Heart left ventricle (tissue), 16 donors: Measurements from ENCODE around the gene P2RY12. TPM values are rescaled to one million over a fixed set of nuclear protein-coding genes. Genes with fewer than 3 reads are reported as not detected.

Source experiments
- ATAC-seq, 4 donors: fragments of 200-7000 bp; cut with Tn5 transposase; one replicate each; pipeline ENCODE4 v1.9.1; 2020 to 2022; ENCODE audit warnings: moderate library complexity in 4 of 4, mild to moderate bottlenecking in 3 of 4, moderate number of reproducible peaks in 1 of 4
- DNase-seq, 5 donors: peaks; one replicate each; pipeline ENCODE4 v3.0.0-alpha.2; 2020
- H3K27ac ChIP-seq, 12 donors: fragments of 200-600 bp; sonication (generic) in 4 of 12; one replicate each; pipeline versions ENCODE4 v1.5.0 to v1.8.0; 2016 to 2022; ENCODE audit warnings: mild to moderate bottlenecking in 2 of 12
- H3K27me3 ChIP-seq, 9 donors: fragments of 200-600 bp; sonication (generic) in 2 of 9; one replicate each; pipeline versions ENCODE4 v1.5.1 to v1.8.0; 2016 to 2022; ENCODE audit warnings: mild to moderate bottlenecking in 3 of 9
- H3K36me3 ChIP-seq, 9 donors: fragments of 200-600 bp; sonication (generic) in 2 of 9; one replicate each; pipeline versions ENCODE4 v1.5.0 to v1.8.0; 2018 to 2022; ENCODE audit warnings: mild to moderate bottlenecking in 2 of 9
- H3K4me1 ChIP-seq, 12 donors: fragments of 200-600 bp; sonication (generic) in 4 of 12; one replicate each; pipeline versions ENCODE4 v1.5.0 to v1.8.0; 2016 to 2022; ENCODE audit warnings: mild to moderate bottlenecking in 3 of 12
- H3K4me3 ChIP-seq, 12 donors: fragments of 200-600 bp; sonication (generic) in 4 of 12; one replicate each; pipeline versions ENCODE4 v1.5.0 to v1.8.0; 2017 to 2022; ENCODE audit warnings: mild to moderate bottlenecking in 9 of 12, moderate library complexity in 4 of 12
- H3K9me3 ChIP-seq, 12 donors: fragments of 200-600 bp; sonication (generic) in 4 of 12; one replicate each; pipeline versions ENCODE4 v1.5.0 to v1.8.0; 2016 to 2022; ENCODE audit warnings: mild to moderate bottlenecking in 1 of 12
- POLR2A ChIP-seq, 2 donors: fragments of 450-650 bp; IDR thresholded peaks; one replicate each; pipeline ENCODE4 v1.6.1; 2017; ENCODE audit warnings: antibody characterized with exemption in 2 of 2, mild to moderate bottlenecking in 2 of 2, moderate library complexity in 2 of 2
- WGBS, 4 donors: extraction: QIAGEN DNeasy Blood & Tissue Kit in 2 of 4; methylation state at CpG; one replicate each; pipeline versions ENCODE4 v1.1.5 to v1.1.7; 2013 to 2018; 5-methylcytosine and 5-hydroxymethylcytosine counted together
- intact Hi-C, 10 donors: fragments of 100-400 bp; cut with DNase I; formaldehyde crosslinking; loops; one replicate each; pipeline versions ENCODE4 v1.11.1 to v1.14.2; 2022
- polyA plus RNA-seq, 2 donors: library from polyadenylated mRNA; stranded (reverse); fragments of 200-250 nt; gene quantifications; one replicate each; pipeline ENCODE4 v1.2.3, GENCODE V29; 2013
- total RNA-seq, 9 donors: library from RNA; depleted of rRNA in 2 of 9; stranded (reverse); fragments of >200 nt in 2 of 9; fragmentation: NEBNext Ultra II Directional in 3 of 9; extraction: Animal tissue kit (Norgen Biotek cat#: 25700) in 3 of 9; gene quantifications; one replicate each; pipeline versions ENCODE4 v1.1.0 to v1.2.4, GENCODE V29; 2016 to 2023
- TF ChIP-seq, protein P1 (sequence below), 12 donors: fragments of 200-600 bp; sonication (generic) in 4 of 12; IDR thresholded peaks; one replicate each; pipeline versions ENCODE4 v1.5.0 to v1.8.0; 2018 to 2022; ENCODE audit warnings: antibody characterized with exemption in 12 of 12, mild to moderate bottlenecking in 5 of 12
- donor health status: ischemic (EF 13 %, LVEDD 7.1; RV severe dilation, severe dysfunction).
- donor health status: healthy with polysubstance abuse.
- donor health status: DM: no; HTN: yes; CAD: no.
- donor health status: DM: no; HTN: no; CAD: no.
- donor health status: ischemic (EF 25% LVEDD 6.9; RV normal size, moderate dysfunction).
- donor health status: ischemic (EF 25% LVEDD 5.7; RV mildly dilated, moderate dysfunction).
- donor health status: healthy.
- donor health status: DM: yes; HTN: yes; CAD: no.
- donor health status: ischemic (EF 35%, LVEDD 5.7; RV mildly dilated, moderate dysfunction).
- donor health status: nonischemic (EF 11% LVEDD 7.7; RV severe dilation, severe dysfunction).
- donor health status: DM: yes; HTN: yes; CAD: no.
- donor health status: PGD.
- donor health status: ischemic (EF 29% LVEDD 5.4; RV normal size, mild dysfunction).
- donor health status: nonischemic (EF 23%, LVEDD 6.1; RV moderate dilation, normal function).

The P2RY12 gene
- total and polyA plus RNA-seq, 11 donors = 0.26 to 3.4 (median 0.56) TPM

DNA sequence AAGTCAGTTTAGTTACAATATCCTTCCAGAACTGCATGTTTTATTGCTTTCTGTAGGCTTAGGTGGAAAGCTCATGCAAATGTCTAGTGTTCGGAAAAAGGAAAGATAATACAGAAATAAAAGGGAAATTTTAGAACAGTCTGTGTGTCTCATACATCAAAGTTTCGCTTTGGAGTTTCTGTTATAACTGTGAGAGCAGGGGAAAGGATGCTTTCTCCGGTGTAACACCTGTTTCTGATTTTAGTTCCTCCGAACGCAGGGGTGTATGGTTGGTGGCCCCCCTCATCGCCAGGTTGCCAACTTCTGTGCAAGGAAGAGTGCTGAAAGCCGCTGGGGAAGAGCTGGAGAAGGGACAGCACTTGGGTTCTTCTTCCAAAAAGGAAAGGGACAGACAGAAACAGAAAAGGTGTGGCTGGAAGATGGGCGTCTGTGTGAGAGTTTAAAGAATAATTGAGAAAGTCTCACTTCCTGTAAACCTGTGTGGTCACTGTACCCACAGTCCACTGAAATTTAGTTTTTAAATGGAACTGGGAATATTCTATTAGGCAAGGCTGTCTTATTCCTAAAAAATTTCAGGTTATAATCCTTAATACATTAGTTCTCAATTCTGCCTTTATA, 6.7 kb downstream of the P2RY12 start:
- Histone ChIP-seq H3K27ac (no peak overlapping the region), H3K4me3 (no peak overlapping the region), H3K36me3 (no peaks in the 10 kb centered on the region), H3K9me3 (no peaks in the 10 kb centered on the region), H3K4me1 (peaks cover 0 to 15% (median 0%) of the 10 kb centered on the region in 12 donors), H3K27me3 (no peaks in the 10 kb centered on the region)
- intact Hi-C loops = no loop called here
- no peak for TF ChIP-seq POLR2A (IDR thresholded peaks at IDR 0.05)
- TF ChIP-seq, protein P1, sequence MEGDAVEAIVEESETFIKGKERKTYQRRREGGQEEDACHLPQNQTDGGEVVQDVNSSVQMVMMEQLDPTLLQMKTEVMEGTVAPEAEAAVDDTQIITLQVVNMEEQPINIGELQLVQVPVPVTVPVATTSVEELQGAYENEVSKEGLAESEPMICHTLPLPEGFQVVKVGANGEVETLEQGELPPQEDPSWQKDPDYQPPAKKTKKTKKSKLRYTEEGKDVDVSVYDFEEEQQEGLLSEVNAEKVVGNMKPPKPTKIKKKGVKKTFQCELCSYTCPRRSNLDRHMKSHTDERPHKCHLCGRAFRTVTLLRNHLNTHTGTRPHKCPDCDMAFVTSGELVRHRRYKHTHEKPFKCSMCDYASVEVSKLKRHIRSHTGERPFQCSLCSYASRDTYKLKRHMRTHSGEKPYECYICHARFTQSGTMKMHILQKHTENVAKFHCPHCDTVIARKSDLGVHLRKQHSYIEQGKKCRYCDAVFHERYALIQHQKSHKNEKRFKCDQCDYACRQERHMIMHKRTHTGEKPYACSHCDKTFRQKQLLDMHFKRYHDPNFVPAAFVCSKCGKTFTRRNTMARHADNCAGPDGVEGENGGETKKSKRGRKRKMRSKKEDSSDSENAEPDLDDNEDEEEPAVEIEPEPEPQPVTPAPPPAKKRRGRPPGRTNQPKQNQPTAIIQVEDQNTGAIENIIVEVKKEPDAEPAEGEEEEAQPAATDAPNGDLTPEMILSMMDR (IDR thresholded peaks at IDR 0.05) = no peak
- 89 to 90% (median 89%) methylated on average over 8 of the region's 8 CpGs for WGBS, 4 donors
- ATAC-seq (no peak), DNase-seq (no peak)

DNA sequence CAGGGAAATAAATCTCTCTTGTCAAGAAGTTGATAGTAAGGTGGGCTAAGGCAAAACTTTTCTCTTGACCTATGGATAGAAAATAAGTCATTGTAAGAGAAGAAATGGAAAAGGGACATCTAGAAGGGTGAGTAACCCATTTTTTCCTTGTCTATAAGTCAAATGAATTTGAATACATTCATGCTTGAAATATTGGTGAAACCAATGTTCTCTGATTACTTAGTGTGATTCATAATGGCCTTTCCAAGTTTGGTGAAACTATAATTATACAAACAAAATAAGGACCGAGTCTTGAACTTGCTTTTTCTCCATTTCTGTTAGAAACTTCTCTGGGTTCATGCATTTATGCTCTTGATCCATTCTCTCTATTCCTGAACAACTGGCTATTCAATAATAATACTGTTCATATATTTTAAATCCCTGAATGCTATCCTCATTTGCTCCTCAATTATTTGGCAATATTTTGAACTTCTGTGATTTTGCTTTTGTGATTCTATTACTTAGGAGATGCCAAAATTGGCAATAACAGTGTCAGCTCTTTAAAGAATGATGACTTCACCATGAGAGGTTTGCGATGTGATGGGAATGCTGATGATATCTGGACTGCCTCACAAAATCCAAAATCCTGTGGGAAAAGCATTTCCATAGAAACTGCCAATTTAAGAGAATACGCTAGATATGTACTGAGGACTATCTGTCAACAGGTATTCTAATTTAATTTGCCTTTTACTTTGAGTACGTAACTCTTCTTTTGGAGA, 12.3 kb downstream of the P2RY12 start:
- ATAC-seq = no peak
- H3K36me3 ChIP-seq = no peaks in the 10 kb centered on the region
- no peak overlapping the region for H3K4me3 ChIP-seq
- H3K4me1 ChIP-seq = no peaks in the 10 kb centered on the region
- TF ChIP-seq, protein P1 (IDR thresholded peaks at IDR 0.05) = no peak
- no peak for TF ChIP-seq POLR2A (IDR thresholded peaks at IDR 0.05)
- no peak for DNase-seq
- no peaks in the 10 kb centered on the region for H3K27me3 ChIP-seq
- no peak overlapping the region for H3K27ac ChIP-seq
- H3K9me3 ChIP-seq = no peaks in the 10 kb centered on the region
- 81 to 93% (median 84%) methylated on average over 4 of the region's 4 CpGs for WGBS, 4 donors
- intact Hi-C loops = no loop called here

DNA sequence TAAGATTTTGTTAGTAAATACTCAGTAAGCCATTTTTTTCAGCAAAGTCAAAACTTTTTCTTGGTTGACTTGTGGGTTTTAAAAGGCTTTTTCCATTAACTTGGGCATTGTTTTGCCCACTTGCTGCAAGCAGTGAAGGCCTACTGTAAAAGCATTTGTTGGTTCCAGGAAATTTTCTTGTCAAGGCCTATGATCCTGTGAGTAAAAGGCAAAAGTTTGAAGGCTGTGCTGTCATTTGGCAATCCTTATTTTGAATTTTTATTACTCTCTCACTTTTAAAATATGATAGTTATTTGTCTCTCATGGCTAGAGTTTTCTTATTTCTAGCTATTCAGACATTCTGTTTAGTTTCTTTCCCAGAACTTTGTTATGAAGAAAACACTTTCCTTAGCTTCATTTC, 13.0 kb downstream of the P2RY12 start:
- Histone ChIP-seq H3K36me3 (no peaks in the 10 kb centered on the region), H3K9me3 (no peaks in the 10 kb centered on the region), H3K4me1 (no peaks in the 10 kb centered on the region), H3K27ac (no peak overlapping the region), H3K27me3 (no peaks in the 10 kb centered on the region), H3K4me3 (no peak overlapping the region)
- ATAC-seq = no peak
- no peak for TF ChIP-seq POLR2A (IDR thresholded peaks at IDR 0.05)
- TF ChIP-seq, protein P1 (IDR thresholded peaks at IDR 0.05) = no peak
- DNase-seq = no peak
- intact Hi-C loops = no loop called here

DNA sequence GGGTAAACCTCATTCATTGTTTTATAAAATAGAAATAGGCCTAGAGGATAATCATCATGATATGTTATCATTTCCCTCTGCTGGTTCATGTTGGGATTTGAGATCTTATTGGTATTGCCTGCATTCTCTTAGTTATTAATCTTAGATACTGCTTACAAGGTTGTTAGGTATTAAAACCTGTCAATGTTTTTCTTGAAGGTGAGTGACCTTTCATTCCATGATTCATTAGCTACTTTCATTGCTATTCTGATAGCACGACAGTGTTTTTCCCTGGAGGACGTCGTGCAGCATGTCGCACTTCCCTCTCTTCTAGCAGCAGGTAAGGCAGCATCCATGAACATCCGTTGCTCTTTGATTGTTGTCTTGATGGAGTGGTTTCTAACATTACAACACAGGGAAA, 17.1 kb downstream of the P2RY12 start:
- Histone ChIP-seq H3K27ac (no peak overlapping the region), H3K4me3 (no peak overlapping the region), H3K4me1 (no peaks in the 10 kb centered on the region), H3K36me3 (no peaks in the 10 kb centered on the region), H3K27me3 (no peaks in the 10 kb centered on the region), H3K9me3 (no peaks in the 10 kb centered on the region)
- intact Hi-C loops = no loop called here
- no peak for ATAC-seq
- DNase-seq = no peak
- 71 to 86% (median 79%) methylated on average over 5 of the region's 5 CpGs for WGBS, 4 donors
- TF ChIP-seq, protein P1 (IDR thresholded peaks at IDR 0.05) = no peak
- TF ChIP-seq POLR2A (IDR thresholded peaks at IDR 0.05) = no peak
